Adrenal gland (tissue), 5 donors: ENCODE data around the gene LRRTM4.

Source experiments
- CTCF ChIP-seq, 6 experiments: fragments of 450-650 bp in 4 of 6; fragments of 200-600 bp in 2 of 6; sonication (generic) in 1 of 6; IDR thresholded peaks; 1 replicate in 5 of 6; 2 replicates in 1 of 6; pipeline versions ENCODE4 v1.5.1 to v1.8.0; 2016 to 2021; ENCODE audit warnings: antibody characterized with exemption in 6 of 6, mild to moderate bottlenecking in 2 of 6, moderate library complexity in 1 of 6
- POLR2A ChIP-seq, 2 donors: fragments of 450-650 bp; IDR thresholded peaks; one replicate each; pipeline ENCODE4 v1.6.1; 2017; ENCODE audit warnings: antibody characterized with exemption in 2 of 2, mild to moderate bottlenecking in 2 of 2, moderate library complexity in 1 of 2
- donor health status: DM: no; HTN: no; CAD: no.

GRCh38 chr2:77328134-77328931, 193.8 kb downstream of the LRRTM4 start:
- TF ChIP-seq CTCF (IDR thresholded peaks at IDR 0.05) (no peak), POLR2A (IDR thresholded peaks at IDR 0.05) (no peak)
